Activated gamma-delta T cell (primary cell): ENCODE measurements around the gene CYSTM1.
"Not testable (repeated sequence)": the region's sequence is repeated elsewhere in the genome, so short reads cannot be mapped to it uniquely, and the experiment has no call there.

ENCODE experiments used
- DNase-seq: peaks from one replicate; lab custom pipeline; 2025; lab: John Stamatoyannopoulos, UW

CYSTM1 gene

DNA sequence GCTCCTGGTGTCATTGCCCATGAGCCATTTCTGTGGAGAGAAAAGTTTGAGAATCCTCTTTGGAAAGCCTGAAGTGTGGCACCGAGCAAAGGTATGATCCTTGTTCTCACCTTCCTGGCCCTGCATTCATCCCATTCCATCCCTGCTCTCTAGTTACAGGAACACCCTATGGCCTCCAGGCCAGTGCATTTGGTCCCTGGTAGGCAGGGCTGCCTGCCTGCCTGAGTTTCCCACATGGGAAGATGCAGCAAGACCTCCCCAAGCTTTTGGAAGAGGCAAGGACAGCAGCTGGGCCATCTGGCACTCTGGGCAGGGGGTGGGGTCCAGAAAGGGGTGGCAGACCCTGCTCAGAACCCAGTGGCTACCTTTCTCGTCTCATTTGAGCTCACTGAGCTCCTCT, 24.8 kb upstream of the CYSTM1 start:
- no peak for DNase-seq

DNA sequence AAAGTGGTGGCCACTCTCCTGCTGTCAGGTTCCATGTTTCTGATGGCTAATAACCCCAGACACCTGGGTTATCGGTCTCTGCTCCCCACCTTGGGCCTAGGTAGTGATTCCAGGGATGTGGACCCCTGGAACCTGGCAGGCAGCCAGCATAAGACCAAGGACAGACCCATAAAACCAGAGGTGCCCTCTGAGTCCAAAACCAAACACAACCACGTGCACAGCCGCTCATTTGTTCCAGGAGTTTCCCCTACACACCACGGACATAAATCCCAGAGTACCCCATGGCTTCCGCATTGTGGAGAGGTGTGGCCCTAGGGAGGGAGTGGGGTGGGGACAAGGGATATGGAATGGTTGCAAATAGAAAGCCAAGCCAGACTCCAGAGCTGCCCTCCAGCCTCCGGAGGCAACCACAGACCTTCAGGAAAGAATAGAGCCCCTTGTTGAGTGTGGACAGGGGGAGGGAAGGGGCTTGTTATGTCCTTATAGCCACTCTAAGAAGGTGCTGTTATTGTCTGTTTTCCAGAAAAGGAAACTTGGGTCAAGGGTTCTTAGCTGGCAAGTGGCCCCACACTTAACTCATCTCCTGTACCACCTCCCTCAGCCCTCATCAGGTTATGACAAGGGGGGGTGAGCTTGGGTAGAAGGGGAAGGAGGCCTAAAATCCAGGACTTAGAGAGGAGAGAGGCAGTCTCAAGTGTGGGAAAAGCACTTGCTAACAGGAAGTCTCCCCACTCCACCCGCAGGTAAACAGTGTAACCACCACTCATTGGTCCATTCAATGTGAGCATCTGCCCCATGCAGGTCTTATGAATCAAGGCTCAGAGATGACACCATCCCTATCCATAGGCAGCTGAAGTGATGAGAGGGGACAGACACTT, 23.6 kb upstream of the CYSTM1 start:
- DNase-seq: no peak

DNA sequence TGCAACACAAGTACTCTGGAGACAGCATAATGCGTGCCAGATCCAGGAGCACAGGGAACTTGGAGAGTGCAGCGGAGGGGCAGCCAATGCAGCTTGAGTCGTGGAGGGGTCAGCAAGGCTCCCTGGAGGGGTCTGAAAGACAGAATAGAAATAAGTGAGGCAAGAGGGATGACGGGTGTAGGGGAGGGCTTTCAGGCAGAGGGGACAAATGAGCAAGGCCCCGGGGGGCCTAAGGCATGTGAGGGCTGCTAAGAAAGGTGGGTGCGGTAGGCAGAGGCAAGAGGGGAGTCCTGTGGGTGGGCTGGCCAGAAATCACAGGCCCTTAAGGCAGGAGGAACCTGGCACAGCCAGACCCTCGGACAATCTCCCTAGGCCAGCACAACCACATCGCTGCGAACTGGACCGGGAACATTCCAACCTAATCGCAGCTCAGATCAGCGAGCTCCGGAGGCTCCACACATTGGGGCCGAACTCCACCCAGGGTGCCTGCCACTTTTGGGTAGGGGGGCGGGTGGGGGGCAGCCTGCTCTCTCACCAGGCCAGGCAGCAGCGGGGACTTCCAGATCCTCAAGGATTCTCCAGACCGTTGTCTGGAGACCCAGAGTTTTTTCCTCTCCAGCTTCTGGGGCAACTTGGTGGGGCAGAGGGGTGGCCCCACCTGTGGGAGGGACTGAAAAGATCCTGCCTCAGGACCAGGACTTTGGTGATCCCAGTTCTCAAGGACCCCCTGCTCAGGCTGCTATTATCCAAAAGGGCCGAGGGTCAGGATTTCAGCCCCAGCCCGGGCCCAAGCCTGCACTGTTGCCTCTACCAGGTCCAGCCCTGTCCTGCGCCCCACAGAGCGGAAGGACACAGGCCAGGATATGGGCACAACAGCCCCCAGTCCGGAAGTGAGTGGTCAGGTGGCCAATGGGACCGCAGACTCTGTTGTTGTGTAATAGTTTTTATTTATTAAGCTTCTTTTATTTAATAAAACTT, 22.7 kb upstream of the CYSTM1 start:
- no peak for DNase-seq

DNA sequence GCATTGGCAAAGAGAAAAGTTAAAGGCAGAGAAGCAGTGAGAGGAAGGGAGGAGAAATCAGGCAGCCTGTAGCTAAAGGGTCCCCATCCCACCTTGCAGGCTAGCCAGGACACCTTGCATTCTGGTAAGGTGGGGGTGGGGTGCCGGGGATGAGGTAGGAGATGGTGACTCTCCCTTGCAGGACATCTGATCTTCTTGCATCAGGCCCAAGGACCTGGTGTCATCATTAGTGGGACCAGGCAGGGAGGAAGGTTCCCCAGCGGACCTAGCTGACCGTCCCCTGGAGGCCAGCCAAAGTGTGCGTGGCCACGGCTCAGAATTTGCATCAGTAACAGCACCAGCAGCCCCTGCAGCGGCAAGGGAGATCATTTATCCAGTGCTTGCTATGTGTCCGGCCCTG, 21.7 kb upstream of the CYSTM1 start:
- DNase-seq: no peak

DNA sequence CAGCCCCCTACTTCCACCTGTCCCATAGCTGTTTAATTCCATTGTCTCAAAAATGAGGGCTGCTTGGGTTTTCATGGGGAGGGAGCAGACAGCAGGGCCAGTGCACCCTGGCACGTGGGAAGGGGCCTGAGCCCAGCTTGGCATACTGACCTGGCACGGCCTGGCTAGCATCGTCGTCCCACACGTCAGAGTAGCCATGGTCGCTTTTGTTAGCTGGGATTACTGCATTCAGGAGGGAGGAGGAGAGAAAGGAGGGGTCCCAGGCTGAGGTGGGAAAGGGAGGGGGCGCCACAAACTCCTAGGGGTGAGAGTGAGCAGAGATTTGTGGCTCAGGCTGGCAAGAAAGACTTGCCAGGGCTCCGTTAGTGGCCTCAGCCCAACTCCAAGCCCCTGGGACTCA, 21.1 kb upstream of the CYSTM1 start:
- no peak for DNase-seq

DNA sequence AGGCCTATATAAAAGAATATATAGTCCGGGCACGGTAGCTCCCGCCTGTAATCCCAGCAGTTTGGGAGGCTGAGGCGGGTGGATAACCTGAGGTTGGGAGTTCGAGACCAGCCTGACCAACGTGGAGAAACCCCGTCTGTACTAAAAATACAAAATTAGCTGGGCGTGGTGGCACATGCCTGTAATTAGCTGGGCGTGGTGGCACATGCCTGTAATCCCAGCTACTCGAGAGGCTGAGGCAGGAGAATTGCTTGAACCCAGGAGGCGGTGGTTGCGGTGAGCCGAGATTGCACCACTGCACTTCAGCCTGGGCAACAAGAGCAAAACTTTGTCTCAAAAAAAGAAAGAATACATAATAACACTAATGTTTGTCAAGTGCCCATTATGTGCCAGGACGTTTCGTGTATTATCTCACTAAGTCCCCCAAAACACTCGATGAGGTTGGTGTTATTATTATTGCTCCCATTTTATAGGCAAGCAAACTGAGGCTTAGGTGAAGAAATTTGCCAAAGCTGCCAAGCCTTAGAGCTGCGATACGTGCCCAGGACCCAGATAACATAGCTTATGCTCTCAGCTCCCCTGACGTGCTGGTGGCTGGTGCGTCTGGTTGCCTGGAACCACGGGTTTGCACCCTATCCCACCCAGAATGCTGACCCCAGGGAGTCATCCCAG, 20.1 kb upstream of the CYSTM1 start:
- DNase-seq: not testable (repeated sequence)

DNA sequence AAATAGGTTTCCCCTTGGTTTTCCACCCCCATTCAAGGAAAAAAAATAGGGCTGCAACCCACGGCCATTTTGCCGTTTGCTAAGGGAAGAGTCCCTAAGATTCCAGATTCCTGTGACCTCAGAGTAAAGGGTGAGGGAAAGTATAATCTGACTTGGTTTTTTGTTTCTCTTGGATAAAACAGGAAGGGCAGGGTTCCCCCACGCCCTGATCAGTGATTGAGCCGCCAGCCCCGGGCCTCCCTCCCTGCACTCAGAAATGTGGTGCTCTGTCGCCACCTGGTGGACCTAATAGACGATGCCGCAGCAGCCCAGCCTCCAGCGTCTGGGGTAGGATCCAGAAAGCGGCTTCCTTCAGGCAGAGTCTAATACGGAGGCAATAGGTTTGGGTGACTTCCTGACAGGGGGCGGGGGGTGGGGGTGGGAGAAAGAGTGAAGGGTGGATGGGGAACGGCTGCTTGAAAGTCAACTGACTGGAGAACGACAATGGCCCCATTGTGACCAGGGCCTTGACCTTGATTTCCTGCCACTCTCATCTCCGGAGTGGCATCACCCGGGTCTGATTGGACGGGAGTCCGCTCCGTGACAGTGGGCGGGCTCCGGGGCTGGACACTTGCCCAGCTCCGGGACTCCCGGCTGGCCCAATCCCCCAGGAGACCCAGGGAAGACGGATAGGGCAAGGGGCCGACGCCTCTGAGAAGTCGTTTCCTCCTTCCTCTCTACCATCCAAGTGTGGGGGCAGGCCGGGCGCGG, 17.8 kb upstream of the CYSTM1 start:
- peak; percentile 45 for DNase-seq

DNA sequence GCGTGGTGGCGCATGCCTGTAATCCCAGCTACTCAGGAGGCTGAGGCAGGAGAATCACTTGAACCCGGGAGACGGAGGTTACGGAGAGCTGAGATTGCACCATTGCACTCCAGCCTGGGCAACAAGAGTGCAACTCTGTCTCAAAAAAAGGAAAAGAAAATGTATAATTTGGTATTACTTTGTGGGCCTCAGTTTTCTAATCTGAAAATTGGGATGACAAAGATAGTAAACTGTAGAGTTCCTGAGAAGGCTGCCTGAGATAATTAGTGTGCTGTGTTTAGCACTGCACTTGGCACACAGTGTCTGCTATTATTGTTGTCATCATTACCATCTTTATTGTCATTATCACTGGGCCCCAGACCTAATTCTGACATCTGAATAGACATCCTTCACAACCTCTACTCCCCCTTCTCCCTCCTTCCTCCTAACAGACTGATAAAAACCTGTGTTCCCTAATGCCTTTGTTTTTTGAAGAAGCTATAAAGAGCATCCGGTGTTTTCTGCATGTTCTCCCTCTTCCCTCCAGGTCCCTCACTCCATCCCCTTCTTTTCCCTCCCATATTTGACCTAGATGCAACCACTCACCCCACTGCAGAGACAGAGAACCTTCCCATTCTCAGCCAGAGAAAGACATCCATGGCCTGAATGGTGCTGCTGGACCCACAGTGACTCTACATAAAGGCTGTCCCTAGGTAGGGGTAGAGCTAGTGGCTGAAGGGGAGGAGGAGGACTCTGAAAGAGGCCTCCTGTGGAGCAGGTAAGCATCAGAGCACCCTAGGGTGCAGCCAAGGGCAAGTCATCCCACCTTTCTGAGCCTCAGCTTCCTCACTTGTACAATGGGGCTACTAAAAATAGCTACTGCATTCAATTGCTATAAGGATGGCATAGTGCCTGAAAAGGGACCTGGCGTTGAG, 15.7 kb upstream of the CYSTM1 start:
- no peak for DNase-seq

DNA sequence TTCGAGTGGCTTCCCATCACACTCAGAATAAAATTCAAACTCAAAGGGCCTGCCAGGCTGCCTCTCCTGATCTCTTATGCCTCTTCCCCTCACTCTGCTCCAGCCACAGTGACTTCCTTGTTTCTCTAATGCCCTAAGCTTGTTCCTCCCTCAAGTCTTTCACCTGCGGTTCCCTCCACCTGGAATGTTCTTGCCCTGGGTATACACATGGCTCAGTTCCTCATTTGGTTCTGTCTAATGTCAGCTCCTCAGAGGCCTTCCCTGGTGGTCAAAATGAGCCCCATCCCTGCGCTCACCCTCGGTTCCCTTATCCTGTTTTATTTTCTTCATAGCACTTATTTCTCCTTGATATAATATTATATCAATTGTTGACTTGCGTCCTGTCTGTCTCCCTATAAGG, 12.7 kb upstream of the CYSTM1 start:
- no peak for DNase-seq

DNA sequence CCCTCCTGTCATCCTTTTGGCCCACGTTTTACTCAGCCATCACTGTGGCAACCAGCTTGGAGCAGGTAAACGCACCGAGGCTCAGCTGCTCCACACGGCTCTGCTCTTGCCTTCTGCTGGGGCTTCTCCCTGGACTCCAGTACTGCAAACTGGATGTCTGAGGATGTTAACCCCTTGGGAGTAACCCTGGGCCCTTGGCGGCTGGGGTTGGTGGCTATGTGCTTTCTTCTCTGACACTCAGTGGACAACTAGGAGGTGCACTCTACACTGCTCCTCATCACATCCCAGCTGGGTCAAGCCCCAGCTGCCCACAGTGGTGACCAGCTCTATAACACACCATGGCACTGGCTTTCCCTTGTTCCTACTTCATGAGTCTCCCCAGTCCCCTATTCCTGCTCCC, 12.2 kb upstream of the CYSTM1 start:
- DNase-seq: no peak

DNA sequence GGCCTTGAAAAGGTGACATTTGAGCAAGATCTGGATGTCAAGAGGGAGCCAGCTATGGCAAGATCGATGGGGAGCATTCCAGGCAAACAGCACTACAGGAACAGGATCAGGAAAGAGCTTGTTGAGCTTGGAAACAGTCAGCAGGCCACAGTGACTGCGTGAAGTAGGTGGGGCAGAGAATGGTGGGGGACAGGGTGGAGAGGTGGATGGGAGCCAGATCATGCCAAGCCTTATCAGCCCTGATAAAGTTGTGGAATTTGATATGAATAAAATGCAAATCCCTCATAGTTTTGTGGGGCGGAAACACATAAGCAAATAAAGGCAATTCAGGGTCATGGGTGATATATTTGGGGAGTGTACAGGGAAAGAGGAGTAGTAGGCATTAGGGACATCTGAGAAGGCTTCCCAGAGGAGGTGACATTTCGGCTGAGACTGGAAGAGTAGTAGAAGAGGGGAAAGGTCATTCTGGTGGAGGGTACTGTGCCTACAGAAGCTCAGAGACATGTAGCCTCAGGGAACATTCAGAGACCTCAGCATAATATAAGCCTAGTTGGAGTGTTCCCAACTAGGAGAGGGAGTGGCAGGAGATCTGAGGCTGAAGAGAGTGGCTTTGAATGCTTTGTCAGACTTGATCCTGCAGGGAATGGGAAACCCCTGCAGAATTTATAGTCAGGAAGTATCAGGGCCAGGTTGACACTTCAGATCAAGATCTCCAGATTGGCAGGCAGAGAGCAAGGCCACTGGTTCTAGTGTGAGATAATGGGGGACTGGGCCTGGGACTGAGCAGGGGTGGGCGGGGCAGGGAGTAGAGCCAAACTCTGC, 9.7 kb upstream of the CYSTM1 start:
- DNase-seq: no peak

DNA sequence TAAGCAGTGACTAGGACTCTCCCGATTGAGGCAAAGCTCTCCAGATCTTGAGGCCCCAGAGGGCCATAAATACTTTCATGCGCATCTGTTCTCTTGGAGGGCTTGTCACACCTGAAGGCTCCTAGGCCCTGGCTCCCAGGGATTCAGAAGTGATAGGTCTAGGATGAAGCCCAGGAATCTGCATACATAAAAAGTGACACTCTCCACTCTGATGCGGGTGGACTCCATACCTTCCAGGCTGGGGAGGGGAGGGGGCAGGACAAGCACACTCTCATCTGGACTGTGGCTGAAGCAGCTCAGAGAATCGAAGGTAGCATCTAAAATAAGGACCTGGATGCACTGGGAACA, 9.1 kb upstream of the CYSTM1 start:
- DNase-seq: no peak

DNA sequence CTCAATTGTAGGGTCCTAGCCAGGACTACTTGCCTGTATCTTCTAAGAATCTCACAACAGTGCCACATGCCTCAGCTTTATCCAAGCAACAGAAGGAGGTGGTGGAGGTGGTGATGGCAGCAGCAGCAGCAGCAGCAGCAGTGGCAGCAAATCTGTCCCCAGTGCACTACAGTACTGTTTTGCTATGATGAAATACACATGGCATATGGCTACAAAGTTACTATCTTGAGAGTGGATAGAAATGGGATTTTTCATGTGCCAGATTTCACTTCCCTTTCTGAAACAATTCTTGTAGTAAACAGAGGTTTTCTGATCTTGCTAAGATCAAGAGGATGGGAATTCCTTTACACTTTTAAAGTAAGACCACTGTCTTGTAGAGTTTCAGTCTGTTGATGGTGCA, 8.1 kb upstream of the CYSTM1 start:
- DNase-seq: no peak

DNA sequence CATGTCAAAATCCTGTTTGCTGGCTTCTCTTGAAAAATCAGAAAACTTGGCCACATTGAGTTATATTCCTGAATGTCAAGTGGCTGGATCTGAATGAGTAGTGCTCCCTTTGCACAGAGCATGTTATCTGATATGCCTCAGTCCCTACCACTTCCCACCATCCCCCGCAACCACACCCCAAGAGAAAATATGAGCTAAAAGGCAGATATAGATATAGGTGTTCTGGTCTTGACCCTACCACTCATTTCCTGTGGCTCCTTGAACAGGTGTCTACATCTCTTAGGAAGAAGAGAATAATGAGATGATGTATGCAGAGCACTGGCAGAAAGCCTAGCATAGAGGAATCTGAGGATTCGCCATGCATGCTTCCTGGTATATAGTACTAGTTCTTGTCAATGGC, 6.6 kb upstream of the CYSTM1 start:
- DNase-seq: no peak

DNA sequence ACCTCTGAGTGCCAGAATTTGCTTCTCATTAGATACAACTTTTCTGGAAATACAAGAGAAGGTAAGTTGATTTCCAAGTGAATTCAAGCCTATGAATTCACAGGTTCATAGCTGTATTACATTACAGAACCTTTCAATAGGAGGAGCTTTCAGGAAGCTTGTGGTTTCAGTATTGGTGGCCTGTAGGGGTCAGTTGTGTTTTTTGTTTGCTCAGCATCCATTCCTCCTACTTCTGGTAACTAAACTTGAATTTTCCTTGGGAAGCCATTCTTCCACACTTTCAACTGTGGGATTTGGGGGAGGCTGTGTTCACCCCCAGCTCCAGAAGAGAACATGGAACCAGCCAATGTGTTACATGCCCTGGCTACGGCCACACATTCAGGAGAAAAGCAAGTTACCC, 5.6 kb upstream of the CYSTM1 start:
- no peak for DNase-seq

DNA sequence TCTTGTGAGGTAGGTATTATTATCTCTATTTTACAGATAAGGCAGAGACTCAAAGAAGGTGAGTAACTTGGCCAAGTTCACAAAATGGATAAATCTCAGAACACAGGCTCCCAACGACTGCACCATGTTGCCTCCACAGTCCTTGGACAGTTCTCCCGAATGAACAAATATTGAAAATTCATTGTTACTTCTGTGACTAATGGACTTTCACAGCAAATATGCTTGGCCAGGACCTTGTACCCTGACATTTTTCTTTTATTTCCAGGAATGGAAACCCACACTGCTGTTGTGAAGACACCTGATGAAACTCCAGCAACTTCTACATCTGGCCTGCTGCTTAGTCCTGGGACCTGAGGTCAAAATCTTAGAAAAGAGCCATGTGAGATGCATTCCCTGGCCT, 2.5 kb upstream of the CYSTM1 start:
- DNase-seq: no peak

DNA sequence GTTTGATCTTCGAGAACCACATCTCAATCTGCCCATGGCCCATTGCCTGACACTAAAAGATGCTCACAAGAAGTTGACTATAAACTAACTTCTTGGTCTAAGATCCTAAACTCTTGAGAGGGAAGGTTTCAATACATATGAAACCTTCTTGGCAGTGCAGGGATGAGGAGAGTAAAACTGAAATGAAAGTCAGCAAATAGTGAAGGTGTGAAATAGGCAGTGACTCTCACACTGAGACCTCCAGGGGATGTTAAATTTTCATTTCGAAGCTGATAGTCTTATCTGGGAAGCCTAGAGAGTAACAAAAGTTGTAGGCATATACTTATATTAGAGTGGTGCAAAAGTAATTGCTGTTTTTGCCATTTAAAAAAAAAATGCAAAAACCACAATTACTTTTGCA, 974 bp upstream of the CYSTM1 start:
- DNase-seq: no peak

DNA sequence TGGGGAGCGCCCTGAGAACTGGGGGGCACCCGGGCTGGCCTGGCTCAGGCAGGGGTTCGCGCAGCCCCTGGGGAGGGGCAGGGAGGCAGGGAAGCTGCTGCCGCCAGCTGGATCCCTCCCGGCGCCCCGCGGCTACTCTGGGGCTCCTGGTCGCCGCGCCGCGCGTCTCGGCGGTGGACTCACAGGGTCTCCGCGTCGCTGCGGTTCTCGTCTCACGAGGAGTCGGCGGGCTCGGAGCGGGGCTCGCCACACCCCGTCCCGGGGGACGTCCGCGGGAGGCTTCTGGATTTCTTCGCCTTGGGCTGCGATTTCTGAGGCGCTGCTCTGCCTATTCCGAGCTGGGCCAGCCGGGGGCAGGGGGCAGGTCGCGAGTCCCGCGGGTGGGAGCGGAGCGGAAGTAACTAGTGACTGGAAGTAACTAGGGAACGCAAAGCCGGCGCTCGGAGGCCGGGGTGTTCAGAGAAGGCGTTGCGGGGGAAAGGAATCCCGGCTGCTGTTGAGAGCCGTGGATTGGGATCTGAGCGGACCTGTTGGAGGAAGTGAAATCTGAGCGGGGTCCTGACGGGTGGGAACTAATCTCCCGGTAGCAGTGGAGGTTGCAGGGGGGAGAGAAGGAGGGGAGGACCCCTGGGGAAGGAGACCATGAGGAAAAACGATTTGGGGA, 511 bp downstream of the CYSTM1 start:
- DNase-seq: peak; percentile 49

DNA sequence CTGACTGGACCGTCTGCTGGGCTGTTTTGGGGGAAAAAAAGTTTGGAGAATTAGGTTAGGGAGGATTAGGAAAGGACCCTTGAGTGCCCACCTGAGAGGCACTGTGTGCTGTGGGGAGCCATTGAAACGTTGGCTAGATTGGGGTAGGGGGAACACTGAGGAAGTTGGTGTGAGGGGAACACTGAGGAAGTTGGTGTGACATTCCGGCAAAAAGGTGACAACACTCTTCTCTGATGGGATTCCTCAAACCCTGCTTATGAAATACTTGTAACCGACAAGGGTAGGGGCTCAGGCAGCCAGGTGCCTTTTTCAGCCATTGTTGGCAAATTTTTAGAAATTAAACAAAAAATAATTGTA, 1.0 kb downstream of the CYSTM1 start:
- no peak for DNase-seq

DNA sequence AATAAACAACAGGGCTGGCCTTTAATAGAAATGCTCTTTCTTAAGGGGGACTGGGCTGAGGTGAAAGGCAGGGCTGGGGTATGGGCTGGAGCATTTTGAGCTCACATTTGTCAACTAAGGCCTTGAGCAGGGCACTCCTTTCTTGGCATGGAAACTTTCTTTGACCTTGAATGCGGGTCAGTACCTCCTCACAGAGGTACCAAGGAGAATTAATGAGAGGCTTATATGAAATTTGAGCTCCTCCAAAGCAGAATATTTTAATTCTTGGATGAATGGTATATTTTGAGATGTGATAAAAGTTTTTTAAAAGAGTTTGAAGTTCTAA, 3.1 kb downstream of the CYSTM1 start:
- DNase-seq: no peak
